KMS-11 (cell line): ENCODE data around the gene ABCB9.
A peak's percentile ranks its signal among the peaks of the same experiment; 100 is the strongest.

Experiments used
- H2AFZ ChIP-seq: fragments of 200-600 bp; sonication (generic); 2 replicates; pipeline ENCODE4 v1.6.1; 2016; ENCODE audit warnings: antibody characterized with exemption, mixed run types, low read depth
- H3K27ac ChIP-seq: fragments of 200-600 bp; sonication (generic); 2 replicates; pipeline ENCODE4 v1.6.1; 2016; ENCODE audit warnings: mild to moderate bottlenecking, mixed run types
- H3K27me3 ChIP-seq: fragments of 200-600 bp; sonication (generic); 2 replicates; pipeline ENCODE4 v1.6.1; 2017; ENCODE audit warnings: mild to moderate bottlenecking, low read depth, mixed run types, moderate library complexity; ENCODE audit not compliant: insufficient read depth
- H3K36me3 ChIP-seq: fragments of 200-600 bp; sonication (generic); 2 replicates; pipeline ENCODE4 v1.6.1; 2017; ENCODE audit warnings: mild to moderate bottlenecking, mixed run types; ENCODE audit not compliant: insufficient read depth
- H3K4me1 ChIP-seq: fragments of 200-600 bp; sonication (generic); 2 replicates; pipeline ENCODE4 v1.6.1; 2016; ENCODE audit warnings: mild to moderate bottlenecking, low read depth, mixed run types; ENCODE audit not compliant: poor library complexity, severe bottlenecking
- H3K4me2 ChIP-seq: fragments of 200-600 bp; sonication (generic); 2 replicates; pipeline ENCODE4 v1.7.0; 2016; ENCODE audit warnings: mild to moderate bottlenecking, mixed run types
- H3K4me3 ChIP-seq: fragments of 200-600 bp; sonication (generic); IDR thresholded peaks from 2 replicates; pipeline ENCODE4 v1.6.1; 2017; ENCODE audit warnings: low read depth, low read length, mixed read lengths; ENCODE audit not compliant: insufficient read depth
- H3K79me2 ChIP-seq: fragments of 200-600 bp; sonication (generic); 2 replicates; pipeline ENCODE4 v1.6.1; 2016; ENCODE audit warnings: low read depth, mixed run types; ENCODE audit not compliant: insufficient read depth
- H3K9ac ChIP-seq: fragments of 200-600 bp; sonication (generic); 2 replicates; pipeline ENCODE4 v1.6.1; 2016; ENCODE audit warnings: mild to moderate bottlenecking, mixed run types
- H4K20me1 ChIP-seq: fragments of 200-600 bp; sonication (generic); 2 replicates; pipeline ENCODE4 v1.6.1; 2016; ENCODE audit warnings: mild to moderate bottlenecking, mixed run types; ENCODE audit not compliant: insufficient read depth
- CTCF ChIP-seq: fragments of 200-600 bp; sonication (generic); conservative IDR thresholded peaks from 2 replicates; pipeline ENCODE4 v1.6.1; 2017; ENCODE audit warnings: low read depth, mild to moderate bottlenecking, antibody characterized with exemption, low read length, moderate library complexity, mixed read lengths

Gene ABCB9

DNA sequence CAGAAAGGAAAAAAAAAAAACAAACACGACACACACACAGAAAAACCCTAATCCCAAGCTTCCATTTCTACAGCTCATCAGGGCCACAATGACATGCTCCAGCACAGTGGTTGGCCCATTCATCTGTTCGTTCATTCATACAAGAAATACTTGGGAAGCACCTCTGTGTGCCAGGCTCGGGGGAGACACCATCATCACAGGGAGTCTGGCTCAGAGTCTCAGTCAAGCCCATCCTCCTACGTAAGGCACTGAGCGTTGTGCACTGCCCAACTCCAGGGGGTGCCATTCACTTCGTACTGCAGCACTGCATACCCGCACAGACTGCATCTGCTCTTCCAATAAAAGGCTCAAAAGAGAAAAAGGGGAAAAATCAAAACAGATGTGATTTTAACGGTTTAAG lies 85.6 kb downstream of the ABCB9 start:
- H3K4me3 ChIP-seq: no peak overlapping the region
- no peak overlapping the region for H3K4me2 ChIP-seq
- no peak for TF ChIP-seq CTCF
- no peak overlapping the region for H3K9ac ChIP-seq
- peaks cover 91% of the 10 kb centered on the region for H3K79me2 ChIP-seq
- no peak overlapping the region for H2AFZ ChIP-seq
- H3K36me3 ChIP-seq: no peaks in the 10 kb centered on the region
- H4K20me1 ChIP-seq: no peaks in the 10 kb centered on the region
- H3K27me3 ChIP-seq: no peaks in the 10 kb centered on the region
- peaks cover 95% of the 10 kb centered on the region for H3K4me1 ChIP-seq
- H3K27ac ChIP-seq: no peak overlapping the region

DNA sequence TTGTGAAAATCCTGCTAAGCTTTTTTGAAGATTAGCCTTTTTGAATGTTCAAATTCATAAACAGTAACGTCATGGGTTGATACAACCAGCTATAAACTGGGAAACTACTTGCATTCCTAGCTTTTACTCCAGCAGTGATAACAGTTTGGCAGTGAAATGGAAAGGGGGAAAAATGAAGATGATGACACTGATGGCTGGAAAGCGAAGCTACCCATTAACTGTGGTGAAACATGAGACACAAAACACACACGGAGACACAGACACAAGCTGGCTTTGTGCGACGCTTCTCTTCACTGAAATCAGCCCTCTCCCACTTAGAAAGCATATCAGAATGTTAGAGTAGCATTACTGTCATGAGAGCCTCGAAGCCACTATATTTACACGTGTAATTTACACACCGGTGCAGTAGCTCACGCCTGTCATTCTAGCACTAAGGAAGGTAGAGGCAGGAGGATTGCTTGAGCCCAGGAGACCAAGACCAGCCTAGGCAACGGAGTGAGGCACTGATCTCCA lies 86.1 kb downstream of the ABCB9 start:
- H3K27me3 ChIP-seq: no peaks in the 10 kb centered on the region
- H3K36me3 ChIP-seq: no peaks in the 10 kb centered on the region
- peaks cover 97% of the 10 kb centered on the region for H3K4me1 ChIP-seq
- H3K4me2 ChIP-seq: peak overlapping the region; percentile 85; the same call in 1 of the 2 replicates
- peak overlapping the region; percentile 62; the same call in 1 of the 2 replicates for H3K27ac ChIP-seq
- no peaks in the 10 kb centered on the region for H4K20me1 ChIP-seq
- H3K9ac ChIP-seq: no peak overlapping the region
- H3K79me2 ChIP-seq: peaks cover 90% of the 10 kb centered on the region
- no peak overlapping the region for H2AFZ ChIP-seq
- H3K4me3 ChIP-seq: no peak overlapping the region
- no peak for TF ChIP-seq CTCF
